ENCODE results near the gene MAPRE3. TPM values are rescaled to one million over a fixed set of nuclear protein-coding genes. Genes with fewer than 3 reads are reported as not detected.

The MAPRE3 gene
- total RNA-seq, 4 donors from 2014 or later, result 41.9 to 66.5 (median 53.9) TPM

DNA sequence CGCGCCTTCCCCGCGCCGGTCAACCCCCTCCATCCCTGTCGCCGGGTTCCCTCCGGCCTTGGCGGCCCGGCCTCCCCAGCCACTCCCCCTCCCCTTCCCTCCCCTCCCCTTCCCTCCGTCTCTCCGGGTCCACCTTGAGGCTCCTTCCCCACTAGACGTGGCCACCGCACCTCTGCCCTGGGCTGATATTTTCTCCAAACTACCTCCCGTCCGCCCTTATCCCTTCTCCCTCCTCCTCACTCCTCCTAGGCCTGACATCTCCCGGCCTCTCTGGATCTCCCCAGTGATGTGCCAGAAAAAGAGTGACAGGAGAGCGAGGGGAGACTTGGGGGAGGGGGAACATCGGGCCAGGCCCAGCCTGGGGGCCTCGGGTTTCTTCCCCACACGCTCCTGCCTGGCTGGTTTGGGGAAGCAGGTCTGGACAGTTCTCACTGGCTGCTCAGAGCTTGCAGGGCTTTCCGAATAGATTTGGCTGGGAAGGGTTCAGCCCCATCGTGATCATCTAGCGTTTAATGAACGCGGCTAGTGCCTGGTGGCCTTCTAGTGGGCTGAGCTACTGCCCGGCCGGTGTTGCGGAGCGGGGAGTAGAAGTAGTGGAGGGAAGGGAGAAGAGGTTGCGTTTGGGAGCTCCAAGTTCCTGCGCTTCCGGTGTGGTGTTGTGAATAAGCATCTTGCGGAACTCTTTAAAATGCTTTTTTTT lies 641 bp downstream of the MAPRE3 start:
- ATAC-seq (peak; percentile 21 to 29), DNase-seq (peak in 1 of 2 donors; percentile 30)
- no peaks in the 10 kb centered on the region for H3K27me3 ChIP-seq
- TF ChIP-seq POLR2A (IDR thresholded peaks at IDR 0.05), result no peak
- TF ChIP-seq, protein P1, sequence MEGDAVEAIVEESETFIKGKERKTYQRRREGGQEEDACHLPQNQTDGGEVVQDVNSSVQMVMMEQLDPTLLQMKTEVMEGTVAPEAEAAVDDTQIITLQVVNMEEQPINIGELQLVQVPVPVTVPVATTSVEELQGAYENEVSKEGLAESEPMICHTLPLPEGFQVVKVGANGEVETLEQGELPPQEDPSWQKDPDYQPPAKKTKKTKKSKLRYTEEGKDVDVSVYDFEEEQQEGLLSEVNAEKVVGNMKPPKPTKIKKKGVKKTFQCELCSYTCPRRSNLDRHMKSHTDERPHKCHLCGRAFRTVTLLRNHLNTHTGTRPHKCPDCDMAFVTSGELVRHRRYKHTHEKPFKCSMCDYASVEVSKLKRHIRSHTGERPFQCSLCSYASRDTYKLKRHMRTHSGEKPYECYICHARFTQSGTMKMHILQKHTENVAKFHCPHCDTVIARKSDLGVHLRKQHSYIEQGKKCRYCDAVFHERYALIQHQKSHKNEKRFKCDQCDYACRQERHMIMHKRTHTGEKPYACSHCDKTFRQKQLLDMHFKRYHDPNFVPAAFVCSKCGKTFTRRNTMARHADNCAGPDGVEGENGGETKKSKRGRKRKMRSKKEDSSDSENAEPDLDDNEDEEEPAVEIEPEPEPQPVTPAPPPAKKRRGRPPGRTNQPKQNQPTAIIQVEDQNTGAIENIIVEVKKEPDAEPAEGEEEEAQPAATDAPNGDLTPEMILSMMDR (IDR thresholded peaks at IDR 0.05 in 4 of 5, conservative IDR thresholded peaks at IDR 0.05 in 1 of 5), result no peak
- H3K9me3 ChIP-seq, result no peaks in the 10 kb centered on the region
- in situ Hi-C loops (cut with MboI; ENCODE audit: low sequenced_read_pairs in 4 of 4), result loop anchor here in 3 of 4 donors (5.0 to 25.0 kb wide), 4 partner anchors 116 to 316 kb away; partner anchors contain the start of genes DNAJC5G (in 2 of the 3), TRIM54 (in 2 of the 3), ATRAID (in 1 of the 3) and CAD (in 1 of the 3)
- peak overlapping the region; percentile 67 to 87 (median 79) for H3K4me3 ChIP-seq
- intact Hi-C loops (cut with DNase I; ENCODE audit: low total_unique reads), result loop anchor here (2.0 to 10.0 kb wide), 3 partner anchors 44 to 626 kb away; partner anchors contain the start of genes ADGRF3, SELENOI and TRIM54
- peaks cover 44 to 48% of the 10 kb centered on the region in 2 donors for H3K4me1 ChIP-seq
- H3K27ac ChIP-seq, result peak overlapping the region; percentile 94 to 97 (median 96)
- no peaks in the 10 kb centered on the region for H3K36me3 ChIP-seq

DNA sequence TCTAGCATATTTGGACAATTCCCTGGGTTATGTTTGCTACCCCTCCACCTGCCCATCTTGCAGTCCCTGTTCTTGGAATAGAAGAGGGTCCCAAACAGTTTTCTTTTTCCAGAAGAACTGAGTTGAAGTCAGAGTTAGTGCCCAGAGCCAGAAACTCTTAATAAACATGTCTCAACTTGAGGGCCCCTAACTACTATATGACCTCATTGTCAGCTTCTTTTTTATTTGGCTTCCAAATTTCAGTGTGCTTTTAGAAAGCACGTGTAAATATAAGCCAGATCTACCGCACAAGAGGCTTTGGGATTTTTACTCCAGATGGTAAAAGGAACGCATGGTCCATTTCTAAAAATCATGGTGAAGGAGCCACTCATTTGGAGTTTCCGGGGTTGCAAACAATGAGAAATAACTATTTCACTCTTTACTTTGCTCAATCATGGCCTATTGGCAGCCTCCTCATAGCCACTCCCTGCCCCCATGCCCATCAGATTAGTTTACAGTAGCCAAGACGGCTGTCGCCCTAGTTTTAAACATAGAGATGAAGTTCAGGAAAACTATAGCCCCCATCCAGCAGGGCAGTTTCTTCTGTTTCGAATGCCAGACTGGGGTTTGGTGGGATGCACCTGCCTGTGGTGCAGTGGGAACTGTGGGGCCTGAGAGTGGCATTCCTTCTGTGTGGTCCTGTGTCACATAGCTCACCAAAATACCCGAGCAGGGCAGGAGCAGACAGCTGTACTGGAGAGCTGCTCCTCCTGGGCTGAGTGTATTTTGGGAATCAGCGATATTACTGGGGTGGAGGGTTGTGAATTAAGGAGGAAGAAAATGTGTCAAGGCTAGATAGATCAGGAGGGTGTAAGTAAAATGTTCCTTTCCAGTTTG lies 1.7 kb downstream of the MAPRE3 start:
- intact Hi-C loops (cut with DNase I; ENCODE audit: low total_unique reads) (loop anchor here (2.0 to 10.0 kb wide), 3 partner anchors 43 to 627 kb away; partner anchors contain the start of genes ADGRF3, SELENOI and TRIM54), in situ Hi-C loops (cut with MboI; ENCODE audit: low sequenced_read_pairs in 4 of 4) (loop anchor here in 3 of 4 donors (5.0 to 25.0 kb wide), 4 partner anchors 115 to 315 kb away; partner anchors contain the start of genes DNAJC5G (in 2 of the 3), TRIM54 (in 2 of the 3), ATRAID (in 1 of the 3) and CAD (in 1 of the 3))
- peak in 1 of 2 donors; percentile 32 for TF ChIP-seq POLR2A (IDR thresholded peaks at IDR 0.05)
- TF ChIP-seq, protein P1 (IDR thresholded peaks at IDR 0.05 in 4 of 5, conservative IDR thresholded peaks at IDR 0.05 in 1 of 5), result no peak
- Histone ChIP-seq H3K27ac (peak overlapping the region; percentile 94 to 97 (median 96)), H3K4me1 (peaks cover 54 to 56% of the 10 kb centered on the region in 2 donors), H3K27me3 (no peaks in the 10 kb centered on the region), H3K9me3 (no peaks in the 10 kb centered on the region), H3K4me3 (peak overlapping the region; percentile 67 to 87 (median 79)), H3K36me3 (no peaks in the 10 kb centered on the region)
- ATAC-seq, result peak; percentile 29 to 51
- DNase-seq, result peak; percentile 29 to 65

DNA sequence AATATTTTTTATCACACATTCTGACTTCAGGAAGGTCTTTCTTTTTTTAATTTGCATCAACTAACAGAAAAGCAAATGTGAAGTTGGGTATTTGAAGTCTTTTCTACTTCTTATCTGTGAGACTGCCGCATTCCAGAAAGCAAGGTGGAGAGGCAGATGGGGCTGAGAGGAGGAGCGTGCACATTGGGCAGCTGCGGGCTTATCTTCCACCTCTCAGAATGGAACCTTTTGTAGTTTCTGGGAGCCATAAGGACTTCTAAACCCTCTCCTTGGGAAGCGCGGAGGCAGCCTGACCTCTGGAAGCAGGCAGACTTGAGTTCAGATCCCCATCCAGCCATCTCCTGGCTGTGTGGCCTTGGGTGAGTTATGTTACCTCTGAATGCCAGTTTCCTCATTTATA lies 3.9 kb downstream of the MAPRE3 start:
- DNase-seq (no peak), ATAC-seq (no peak)
- no peaks in the 10 kb centered on the region for H3K36me3 ChIP-seq
- peaks cover 76 to 79% of the 10 kb centered on the region in 2 donors for H3K4me1 ChIP-seq
- H3K27me3 ChIP-seq, result no peaks in the 10 kb centered on the region
- H3K9me3 ChIP-seq, result no peaks in the 10 kb centered on the region
- intact Hi-C loops (cut with DNase I; ENCODE audit: low total_unique reads) (loop anchor here (5.0 to 10.0 kb wide), 2 partner anchors 308 to 630 kb away; partner anchors contain the start of genes ADGRF3, SELENOI and TRIM54), in situ Hi-C loops (cut with MboI; ENCODE audit: low sequenced_read_pairs in 4 of 4) (loop anchor here in 3 of 4 donors (5.0 to 25.0 kb wide), 4 partner anchors 113 to 313 kb away; partner anchors contain the start of genes DNAJC5G (in 2 of the 3), TRIM54 (in 2 of the 3), ATRAID (in 1 of the 3) and CAD (in 1 of the 3))
- H3K27ac ChIP-seq, result peak overlapping the region; percentile 94 to 97 (median 96)
- no peak overlapping the region for H3K4me3 ChIP-seq
- TF ChIP-seq, protein P1 (IDR thresholded peaks at IDR 0.05 in 4 of 5, conservative IDR thresholded peaks at IDR 0.05 in 1 of 5), result no peak
- TF ChIP-seq POLR2A (IDR thresholded peaks at IDR 0.05), result no peak

DNA sequence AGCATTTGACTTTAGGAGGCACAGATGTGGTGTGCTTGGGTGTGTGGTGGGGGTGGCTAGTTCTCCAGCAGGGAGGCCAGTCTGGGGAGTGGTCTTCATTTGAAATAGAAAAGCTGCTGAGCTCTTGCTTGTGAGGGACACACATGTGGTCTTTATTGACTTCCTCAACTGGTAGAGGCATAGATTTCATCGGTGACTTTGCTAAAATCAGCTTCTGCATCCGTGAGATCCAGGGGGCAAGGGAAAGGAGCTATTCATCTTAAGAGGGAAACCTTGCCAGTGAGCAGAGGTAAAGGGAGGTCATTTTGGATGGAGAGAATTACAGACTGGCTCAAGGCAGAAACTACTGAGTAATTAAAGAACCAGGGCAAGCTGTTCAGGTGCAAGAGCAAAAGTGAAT lies 4.7 kb downstream of the MAPRE3 start:
- H3K4me3 ChIP-seq, result peak overlapping the region in 1 of 4 donors; percentile 12
- in situ Hi-C loops (cut with MboI; ENCODE audit: low sequenced_read_pairs in 4 of 4) (no loop called here), intact Hi-C loops (cut with DNase I; ENCODE audit: low total_unique reads) (loop anchor here (10.0 kb wide), 1 partner anchor 630 kb away; the partner anchor contains the start of genes ADGRF3 and SELENOI)
- TF ChIP-seq POLR2A (IDR thresholded peaks at IDR 0.05), result no peak
- TF ChIP-seq, protein P1 (IDR thresholded peaks at IDR 0.05 in 4 of 5, conservative IDR thresholded peaks at IDR 0.05 in 1 of 5), result no peak
- H3K27ac ChIP-seq, result peak overlapping the region; percentile 94 to 97 (median 96)
- no peaks in the 10 kb centered on the region for H3K27me3 ChIP-seq
- no peak for DNase-seq
- no peaks in the 10 kb centered on the region for H3K9me3 ChIP-seq
- peaks cover 80% of the 10 kb centered on the region in 2 donors for H3K4me1 ChIP-seq
- ATAC-seq, result no peak
- H3K36me3 ChIP-seq, result no peaks in the 10 kb centered on the region
